Epithelial cell of esophagus (primary cell): ENCODE data around the gene ANO6.
A peak's percentile ranks its signal among the peaks of the same experiment; 100 is the strongest.
"Not testable (repeated sequence)": the region's sequence is repeated elsewhere in the genome, so short reads cannot be mapped to it uniquely, and the experiment has no call there.

Source experiments
- DNase-seq: peaks from one replicate; pipeline ENCODE4 v3.0.0; 2010; ENCODE audit warnings: low read depth
- H3K4me3 ChIP-seq: 2 replicates; pipeline ENCODE4 v1.5.1; 2011; ENCODE audit warnings: mild to moderate bottlenecking, low read length, control low read depth
- TF ChIP-seq, protein P1 (sequence below): IDR thresholded peaks from 2 replicates; pipeline ENCODE4 v1.5.1; 2011; ENCODE audit warnings: low read depth, mild to moderate bottlenecking, low read length, control low read depth, inconsistent platforms; ENCODE audit not compliant: insufficient read depth; ENCODE audit errors: missing control alignments

The ANO6 gene

DNA sequence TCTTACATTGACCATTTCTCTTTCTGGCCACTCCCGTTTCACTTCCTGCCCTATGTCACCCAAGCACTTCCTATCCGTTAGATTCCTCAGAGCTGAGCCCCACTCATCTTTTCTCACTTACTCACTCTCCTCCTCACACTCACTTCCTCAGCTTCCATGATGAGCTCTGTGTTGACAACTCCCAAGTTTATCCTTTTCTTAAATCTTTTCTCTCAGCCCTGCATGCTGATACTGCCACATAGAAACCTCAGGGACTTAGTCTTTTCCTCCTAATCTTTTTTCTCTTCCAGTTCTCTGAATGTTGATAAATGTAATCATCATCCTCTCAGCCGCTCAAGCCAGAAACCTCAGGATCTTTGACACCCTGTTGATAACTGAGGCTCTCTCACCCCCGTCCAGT is 99.6 kb downstream of the ANO6 start:
- DNase-seq, result no peak
- H3K4me3 ChIP-seq, result no peak overlapping the region
- TF ChIP-seq, protein P1, sequence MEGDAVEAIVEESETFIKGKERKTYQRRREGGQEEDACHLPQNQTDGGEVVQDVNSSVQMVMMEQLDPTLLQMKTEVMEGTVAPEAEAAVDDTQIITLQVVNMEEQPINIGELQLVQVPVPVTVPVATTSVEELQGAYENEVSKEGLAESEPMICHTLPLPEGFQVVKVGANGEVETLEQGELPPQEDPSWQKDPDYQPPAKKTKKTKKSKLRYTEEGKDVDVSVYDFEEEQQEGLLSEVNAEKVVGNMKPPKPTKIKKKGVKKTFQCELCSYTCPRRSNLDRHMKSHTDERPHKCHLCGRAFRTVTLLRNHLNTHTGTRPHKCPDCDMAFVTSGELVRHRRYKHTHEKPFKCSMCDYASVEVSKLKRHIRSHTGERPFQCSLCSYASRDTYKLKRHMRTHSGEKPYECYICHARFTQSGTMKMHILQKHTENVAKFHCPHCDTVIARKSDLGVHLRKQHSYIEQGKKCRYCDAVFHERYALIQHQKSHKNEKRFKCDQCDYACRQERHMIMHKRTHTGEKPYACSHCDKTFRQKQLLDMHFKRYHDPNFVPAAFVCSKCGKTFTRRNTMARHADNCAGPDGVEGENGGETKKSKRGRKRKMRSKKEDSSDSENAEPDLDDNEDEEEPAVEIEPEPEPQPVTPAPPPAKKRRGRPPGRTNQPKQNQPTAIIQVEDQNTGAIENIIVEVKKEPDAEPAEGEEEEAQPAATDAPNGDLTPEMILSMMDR, result no peak

DNA sequence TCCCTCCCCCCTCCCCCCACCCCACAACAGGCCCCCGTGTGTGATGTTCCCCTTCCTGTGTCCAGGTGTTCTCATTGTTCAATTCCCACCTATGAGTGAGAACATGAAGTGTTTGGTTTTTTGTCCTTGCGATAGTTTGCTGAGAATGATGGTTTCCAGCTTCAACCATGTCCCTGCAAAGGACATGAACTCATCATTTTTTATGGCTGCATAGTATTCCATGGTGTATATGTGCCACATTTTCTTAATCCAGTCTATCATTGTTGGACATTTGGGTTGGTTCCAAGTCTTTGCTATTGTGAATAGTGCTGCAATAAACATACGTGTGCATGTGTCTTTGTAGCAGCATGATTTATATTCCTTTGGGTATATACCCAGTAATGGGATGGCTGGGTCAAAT is 101.4 kb downstream of the ANO6 start:
- DNase-seq, result not testable (repeated sequence)

DNA sequence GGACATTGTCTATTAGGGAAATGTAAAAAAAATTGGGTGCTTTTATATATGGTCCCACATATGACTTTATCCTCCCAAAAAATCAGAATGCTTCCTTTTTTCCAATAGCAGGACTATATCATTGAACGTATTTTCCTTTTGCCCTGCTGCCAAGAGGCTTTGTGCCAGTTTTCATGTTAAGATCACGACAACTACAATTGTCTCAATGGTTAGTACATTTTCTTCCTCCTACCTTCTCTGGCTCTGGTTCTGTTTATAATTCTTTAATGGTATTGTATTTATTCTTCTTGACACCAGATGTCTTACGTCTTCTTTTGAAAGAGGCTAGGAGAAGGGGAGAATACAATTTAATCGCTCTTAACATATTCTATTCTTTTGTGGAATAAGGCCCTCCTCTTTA is 106.9 kb downstream of the ANO6 start:
- H3K4me3 ChIP-seq, result no peak overlapping the region
- TF ChIP-seq, protein P1, result no peak
- no peak for DNase-seq

More for the DNA sequence above, 101.4 kb downstream of the ANO6 start:
- not testable (repeated sequence) for H3K4me3 ChIP-seq

DNA sequence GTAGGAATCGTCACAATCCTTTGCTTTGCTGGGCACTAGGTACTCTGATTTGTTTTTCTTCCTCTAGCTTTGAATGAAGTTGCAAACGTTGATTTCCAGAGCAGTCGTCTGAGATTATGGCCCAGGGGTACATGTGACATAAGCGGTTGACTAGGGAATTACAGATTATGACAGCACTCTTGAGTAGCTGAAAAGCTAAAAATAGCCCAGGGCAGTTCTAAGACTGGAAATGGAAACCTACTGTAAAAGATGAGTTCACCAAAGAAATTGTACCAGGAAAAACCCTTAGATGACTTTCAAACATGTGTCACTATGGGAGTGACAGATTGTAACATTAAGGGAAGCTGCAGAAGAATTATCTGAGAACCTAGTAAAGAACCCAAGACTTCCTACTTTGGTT is 108.5 kb downstream of the ANO6 start:
- no peak overlapping the region for H3K4me3 ChIP-seq
- TF ChIP-seq, protein P1, result no peak
- peak; percentile 57 for DNase-seq

DNA sequence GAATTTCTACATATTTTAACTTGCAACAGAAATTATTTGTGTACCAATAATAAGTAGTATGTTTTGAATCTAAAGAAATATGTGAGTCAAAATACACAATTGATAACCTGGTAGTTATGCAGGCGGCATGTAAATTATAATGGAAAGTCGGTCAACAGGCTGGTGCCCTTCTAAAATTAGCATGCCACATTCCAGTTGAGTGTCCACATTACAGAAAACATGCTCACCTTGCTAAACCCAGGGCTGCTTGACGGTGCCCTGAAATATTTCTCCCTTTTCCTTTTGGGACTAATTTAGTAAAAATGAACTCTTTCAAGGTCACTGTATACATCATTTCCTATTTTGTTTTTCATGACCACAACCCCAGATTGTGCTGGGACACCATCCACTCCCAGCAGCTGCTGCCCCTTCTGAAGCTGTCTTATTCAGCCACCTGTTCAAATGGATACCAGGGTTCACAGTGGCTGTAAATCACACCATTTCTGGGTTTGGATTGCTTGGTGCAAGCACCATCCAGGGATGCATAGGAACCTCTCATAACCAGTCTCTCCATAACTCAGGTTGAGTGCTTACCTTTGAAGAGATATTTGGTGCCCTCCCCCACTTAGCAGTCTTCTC is 110.6 kb downstream of the ANO6 start:
- TF ChIP-seq, protein P1, result no peak
- DNase-seq, result no peak
- H3K4me3 ChIP-seq, result no peak overlapping the region

DNA sequence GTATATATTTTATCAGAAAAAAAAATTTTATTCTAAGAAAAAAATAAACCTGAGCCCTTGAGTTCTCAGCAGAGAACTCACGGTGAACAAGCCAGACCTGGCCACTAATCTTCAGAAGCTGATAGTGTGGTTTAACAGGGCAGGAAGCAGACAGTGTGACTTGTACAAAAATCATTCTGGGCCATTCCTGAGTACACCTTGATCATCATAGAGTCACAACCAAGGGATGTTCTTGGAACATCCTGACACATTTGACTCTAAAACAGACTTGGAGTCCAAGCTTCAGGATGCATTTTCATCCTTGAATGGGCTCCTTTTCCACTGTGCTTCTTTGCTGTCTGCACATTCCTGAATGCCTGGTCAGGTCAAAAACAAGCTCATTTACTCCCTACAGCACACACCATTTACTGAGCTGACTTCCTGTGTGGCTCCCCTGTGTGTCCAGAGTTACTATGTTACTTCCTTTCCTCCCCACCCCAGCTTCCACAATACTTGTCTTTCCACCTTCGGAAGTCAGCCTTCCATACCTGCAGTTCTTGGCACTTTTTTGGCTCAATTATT is 112.0 kb downstream of the ANO6 start:
- no peak overlapping the region for H3K4me3 ChIP-seq
- DNase-seq, result peak; percentile 16

DNA sequence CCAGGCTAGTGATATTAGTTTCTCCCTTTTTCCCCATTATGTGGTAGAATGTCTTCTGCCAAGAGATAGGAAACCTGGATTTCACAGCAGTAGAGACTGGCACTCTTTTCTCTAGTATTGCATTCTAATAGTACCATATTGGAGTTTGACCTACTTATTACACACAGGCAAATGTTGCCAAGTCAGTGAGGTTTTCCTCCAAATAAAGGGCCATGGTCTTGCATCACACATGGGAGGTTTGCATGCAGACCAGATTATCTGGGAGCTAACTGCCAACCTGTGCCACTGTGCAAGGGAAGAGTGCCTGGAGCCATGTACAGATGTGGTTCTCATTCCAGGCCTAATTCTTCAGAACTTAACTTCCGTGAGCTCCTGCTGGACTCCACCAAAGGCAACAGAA is 113.3 kb downstream of the ANO6 start:
- TF ChIP-seq, protein P1, result no peak
- no peak overlapping the region for H3K4me3 ChIP-seq
- no peak for DNase-seq

More for the DNA sequence above, 112.0 kb downstream of the ANO6 start:
- TF ChIP-seq, protein P1, result no peak
